WTC11 (cell line): ENCODE measurements around the gene POMT1. TPM values are rescaled to one million over a fixed set of nuclear protein-coding genes. Genes with fewer than 3 reads are reported as not detected.
A peak's percentile ranks its signal among the peaks of the same experiment; 100 is the strongest.
"Not testable (repeated sequence)": the region's sequence is repeated elsewhere in the genome, so short reads cannot be mapped to it uniquely, and the experiment has no call there.

Experiments
- ATAC-seq: fragments of 200-7000 bp; cut with Tn5 transposase; 2 replicates; pipeline ENCODE4 v1.10.0; 2021; ENCODE audit warnings: mild to moderate bottlenecking, moderate library complexity
- CTCF ChIA-PET: fragments of 300-600 bp; sonication (Branson Sonifier 250); formaldehyde crosslinking; loops from one replicate; lab custom pipeline; 2021; ENCODE audit warnings: antibody characterized with exemption; lab: Charles Lee
- POLR2A ChIA-PET: fragments of 350-600 bp; sonication (Branson Sonifier 250); formaldehyde crosslinking; loops from one replicate; lab custom pipeline; 2021; ENCODE audit warnings: antibody characterized with exemption; lab: Charles Lee
- DNase-seq: peaks from one replicate; pipeline ENCODE4 v3.0.0; 2021; ENCODE audit warnings: low spot score
- H3K27ac Mint-ChIP-seq: 2 replicates; pipeline ENCODE4 v1.8.0; 2021; ENCODE audit warnings: mixed read lengths
- H3K27me3 Mint-ChIP-seq: 2 replicates; pipeline ENCODE4 v1.8.0; 2021; ENCODE audit warnings: low read depth, mild to moderate bottlenecking, moderate library complexity, mixed read lengths
- H3K36me3 Mint-ChIP-seq: 2 replicates; pipeline ENCODE4 v1.8.0; 2021; ENCODE audit warnings: mixed read lengths
- H3K4me1 Mint-ChIP-seq: 2 replicates; pipeline ENCODE4 v1.8.0; 2022; ENCODE audit warnings: mixed read lengths
- H3K4me3 Mint-ChIP-seq: 2 replicates; pipeline ENCODE4 v1.8.0; 2021; ENCODE audit warnings: mild to moderate bottlenecking, moderate library complexity, mixed read lengths
- H3K9me3 Mint-ChIP-seq: 2 replicates; pipeline ENCODE4 v1.8.0; 2021; ENCODE audit warnings: mixed read lengths
- AR ChIP-seq: fragments of 250-450 bp; sonication (Bioruptor Pico); IDR thresholded peaks from 2 replicates; pipeline ENCODE4 v1.9.0; 2021; ENCODE audit warnings: mild to moderate bottlenecking
- ARID4B ChIP-seq: sonication (generic); formaldehyde crosslinking; IDR thresholded peaks from 2 replicates; pipeline ENCODE4 v1.8.0; 2023; ENCODE audit warnings: missing genetic modification reagents, mild to moderate bottlenecking, borderline replicate concordance
- CBFB ChIP-seq: sonication (generic); formaldehyde crosslinking; IDR thresholded peaks from 2 replicates; pipeline ENCODE4 v1.8.1; 2022; ENCODE audit warnings: mild to moderate bottlenecking, low read depth, missing genetic modification reagents
- CDX4 ChIP-seq: fragments of 250-450 bp; sonication (Bioruptor Pico); IDR thresholded peaks from 2 replicates; pipeline ENCODE4 v1.9.0; 2021; ENCODE audit warnings: moderate library complexity, mild to moderate bottlenecking, inconsistent platforms, borderline replicate concordance
- CREB1 ChIP-seq: sonication (generic); formaldehyde crosslinking; IDR thresholded peaks from 2 replicates; pipeline ENCODE4 v1.8.0; 2023; ENCODE audit warnings: mild to moderate bottlenecking, missing genetic modification reagents
- ESRRA ChIP-seq: sonication (generic); formaldehyde crosslinking; IDR thresholded peaks from 2 replicates; pipeline ENCODE4 v1.8.1; 2022; ENCODE audit warnings: mild to moderate bottlenecking, missing genetic modification reagents, borderline replicate concordance
- IRF1 ChIP-seq: sonication (generic); formaldehyde crosslinking; IDR thresholded peaks from 2 replicates; pipeline ENCODE4 v1.8.0; 2023; ENCODE audit warnings: missing genetic modification reagents
- NR2C2 ChIP-seq: sonication (generic); formaldehyde crosslinking; IDR thresholded peaks from 2 replicates; pipeline ENCODE4 v1.8.0; 2022; ENCODE audit warnings: mild to moderate bottlenecking, missing genetic modification reagents
- PREB ChIP-seq: sonication (generic); formaldehyde crosslinking; IDR thresholded peaks from 2 replicates; pipeline ENCODE4 v1.8.1; 2022; ENCODE audit warnings: mild to moderate bottlenecking, missing genetic modification reagents, moderate library complexity, borderline replicate concordance
- TEAD4 ChIP-seq: sonication (generic); formaldehyde crosslinking; IDR thresholded peaks from 2 replicates; pipeline ENCODE4 v1.8.0; 2022; ENCODE audit warnings: mild to moderate bottlenecking, missing genetic modification reagents
- ZNF138 ChIP-seq: sonication (generic); formaldehyde crosslinking; conservative IDR thresholded peaks from 2 replicates; pipeline ENCODE4 v1.8.1; 2022; ENCODE audit warnings: mild to moderate bottlenecking, moderate library complexity, missing genetic modification reagents
- ZNF396 ChIP-seq: fragments of 250-450 bp; sonication (Bioruptor Pico); IDR thresholded peaks from 2 replicates; pipeline ENCODE4 v1.8.0; 2021; ENCODE audit warnings: mild to moderate bottlenecking, moderate library complexity, borderline replicate concordance
- ZNF416 ChIP-seq: fragments of 250-450 bp; sonication (Bioruptor Pico); IDR thresholded peaks from 2 replicates; pipeline ENCODE4 v1.9.0; 2021; ENCODE audit warnings: mild to moderate bottlenecking, inconsistent platforms
- ZNF423 ChIP-seq: fragments of 250-450 bp; sonication (Bioruptor Pico); IDR thresholded peaks from 2 replicates; pipeline ENCODE4 v2.1.2; 2022; ENCODE audit warnings: mild to moderate bottlenecking, moderate library complexity
- total RNA-seq: library from RNA; stranded (reverse); gene quantifications from 3 replicates; pipeline ENCODE4 v1.2.3, GENCODE V29; 2021
- TF ChIP-seq, protein P1 (sequence below): sonication (generic); formaldehyde crosslinking; IDR thresholded peaks from 2 replicates; pipeline ENCODE4 v1.8.0; 2022; ENCODE audit warnings: mild to moderate bottlenecking, missing genetic modification reagents
- TF ChIP-seq, protein P2 (sequence below): sonication (generic); formaldehyde crosslinking; IDR thresholded peaks from 2 replicates; pipeline ENCODE4 v1.8.0; 2022; ENCODE audit warnings: mild to moderate bottlenecking, missing genetic modification reagents
- TF ChIP-seq, protein P3 (sequence below): sonication (generic); formaldehyde crosslinking; IDR thresholded peaks from 2 replicates; pipeline ENCODE4 v1.8.1; 2023; ENCODE audit warnings: mild to moderate bottlenecking, missing genetic modification reagents

POMT1 gene
- total RNA-seq, 1 experiment from 2014 or later, result 36.2 TPM

DNA sequence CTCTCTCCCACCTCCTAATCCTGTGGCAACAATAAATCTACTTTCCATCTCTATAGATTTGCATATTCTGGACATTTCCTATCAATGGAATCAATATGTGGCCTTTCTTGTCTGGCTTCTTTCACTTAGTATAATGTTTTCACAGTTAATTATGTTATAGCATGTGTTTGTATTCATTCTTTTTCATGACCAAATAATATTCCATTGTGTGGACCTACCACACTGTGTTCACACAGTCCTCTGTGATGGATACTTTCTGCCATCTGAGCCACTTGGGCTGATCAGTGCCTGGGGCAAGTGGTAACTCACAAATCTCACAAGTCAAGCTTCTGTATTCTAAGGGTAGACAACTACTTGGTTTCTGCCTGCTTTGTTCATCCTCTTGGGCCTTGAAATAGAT is 48.7 kb upstream of the POMT1 start:
- peaks cover 83% of the 10 kb centered on the region for H3K36me3 Mint-ChIP-seq
- DNase-seq (no peak), ATAC-seq (no peak)
- H3K27me3 Mint-ChIP-seq, result no peaks in the 10 kb centered on the region
- H3K9me3 Mint-ChIP-seq, result no peaks in the 10 kb centered on the region
- H3K4me1 Mint-ChIP-seq, result no peaks in the 10 kb centered on the region
- H3K27ac Mint-ChIP-seq, result peak overlapping the region; percentile 24; the same call in 1 of the 2 replicates
- no peak overlapping the region for H3K4me3 Mint-ChIP-seq
- POLR2A ChIA-PET, result no interaction called here
- TF ChIP-seq ZNF416 (CRISPR knock-in tag) (no peak), ESRRA (CRISPR knock-in tag) (no peak), NR2C2 (CRISPR knock-in tag) (no peak), IRF1 (CRISPR knock-in tag) (no peak), CDX4 (CRISPR knock-in tag) (no peak), CREB1 (CRISPR knock-in tag) (no peak), ZNF396 (CRISPR knock-in tag) (no peak), ZNF423 (CRISPR knock-in tag) (no peak), CBFB (no peak)
- TF ChIP-seq, protein P1, sequence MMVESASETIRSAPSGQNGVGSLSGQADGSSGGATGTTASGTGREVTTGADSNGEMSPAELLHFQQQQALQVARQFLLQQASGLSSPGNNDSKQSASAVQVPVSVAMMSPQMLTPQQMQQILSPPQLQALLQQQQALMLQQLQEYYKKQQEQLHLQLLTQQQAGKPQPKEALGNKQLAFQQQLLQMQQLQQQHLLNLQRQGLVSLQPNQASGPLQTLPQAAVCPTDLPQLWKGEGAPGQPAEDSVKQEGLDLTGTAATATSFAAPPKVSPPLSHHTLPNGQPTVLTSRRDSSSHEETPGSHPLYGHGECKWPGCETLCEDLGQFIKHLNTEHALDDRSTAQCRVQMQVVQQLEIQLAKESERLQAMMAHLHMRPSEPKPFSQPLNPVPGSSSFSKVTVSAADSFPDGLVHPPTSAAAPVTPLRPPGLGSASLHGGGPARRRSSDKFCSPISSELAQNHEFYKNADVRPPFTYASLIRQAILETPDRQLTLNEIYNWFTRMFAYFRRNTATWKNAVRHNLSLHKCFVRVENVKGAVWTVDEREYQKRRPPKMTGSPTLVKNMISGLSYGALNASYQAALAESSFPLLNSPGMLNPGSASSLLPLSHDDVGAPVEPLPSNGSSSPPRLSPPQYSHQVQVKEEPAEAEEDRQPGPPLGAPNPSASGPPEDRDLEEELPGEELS (CRISPR knock-in tag), result no peak
- TF ChIP-seq, protein P2, sequence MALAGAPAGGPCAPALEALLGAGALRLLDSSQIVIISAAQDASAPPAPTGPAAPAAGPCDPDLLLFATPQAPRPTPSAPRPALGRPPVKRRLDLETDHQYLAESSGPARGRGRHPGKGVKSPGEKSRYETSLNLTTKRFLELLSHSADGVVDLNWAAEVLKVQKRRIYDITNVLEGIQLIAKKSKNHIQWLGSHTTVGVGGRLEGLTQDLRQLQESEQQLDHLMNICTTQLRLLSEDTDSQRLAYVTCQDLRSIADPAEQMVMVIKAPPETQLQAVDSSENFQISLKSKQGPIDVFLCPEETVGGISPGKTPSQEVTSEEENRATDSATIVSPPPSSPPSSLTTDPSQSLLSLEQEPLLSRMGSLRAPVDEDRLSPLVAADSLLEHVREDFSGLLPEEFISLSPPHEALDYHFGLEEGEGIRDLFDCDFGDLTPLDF (CRISPR knock-in tag), result no peak
- TF ChIP-seq, all 79 proteins: peak for 0
- CTCF ChIA-PET, result interaction anchor here (0.6 to 1.3 kb wide), 2 partner anchors 104 to 118 kb away, joined by 3 read pairs; no protein-coding TSS in a partner anchor

- H3K4me3 Mint-ChIP-seq, H3K4me1 Mint-ChIP-seq, H3K27me3 Mint-ChIP-seq, H3K27ac Mint-ChIP-seq, DNase-seq, POLR2A ChIA-PET, H3K9me3 Mint-ChIP-seq, ATAC-seq: not testable (repeated sequence)
- CTCF ChIA-PET, result interaction anchor here (0.7 kb wide), 1 partner anchor 215 kb away, joined by 4 read pairs; no protein-coding TSS in a partner anchor
- H3K36me3 Mint-ChIP-seq, result peaks cover 83% of the 10 kb centered on the region
These were observed 47.1 kb upstream of the POMT1 start for GRCh38 chr9:131455655-131456054.

DNA sequence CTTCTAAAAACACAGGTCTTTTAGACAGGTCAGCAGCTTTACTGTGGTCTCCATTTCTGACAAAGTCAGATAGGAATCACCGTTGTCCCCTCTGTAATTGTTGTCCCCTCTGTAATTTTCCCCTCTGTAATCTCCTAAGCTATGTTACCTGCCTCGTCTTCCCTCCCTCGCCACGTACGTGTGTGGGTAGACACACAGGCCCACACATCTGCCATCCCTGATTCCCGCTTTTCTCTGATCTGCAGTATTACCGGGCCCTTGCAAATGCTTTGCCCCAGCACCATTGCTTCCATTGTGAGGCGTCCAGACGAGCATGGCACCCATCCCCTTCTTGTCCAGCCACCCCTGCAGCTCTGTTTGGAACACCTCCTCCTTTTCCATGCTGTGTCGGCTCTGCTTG is 45.0 kb upstream of the POMT1 start:
- ChIA-PET POLR2A (interaction anchor here (1.2 kb wide), 2 partner anchors 41 to 85 kb away, joined by 3 to 4 read pairs; no protein-coding TSS in a partner anchor), CTCF (interaction anchor here (0.6 kb wide), 1 partner anchor 75 kb away, joined by 3 read pairs; no protein-coding TSS in a partner anchor)
- no peak overlapping the region for H3K4me3 Mint-ChIP-seq
- no peaks in the 10 kb centered on the region for H3K9me3 Mint-ChIP-seq
- DNase-seq, result no peak
- ATAC-seq, result no peak
- H3K36me3 Mint-ChIP-seq, result peaks cover 80% of the 10 kb centered on the region
- H3K4me1 Mint-ChIP-seq, result no peaks in the 10 kb centered on the region
- no peaks in the 10 kb centered on the region for H3K27me3 Mint-ChIP-seq
- H3K27ac Mint-ChIP-seq, result peak overlapping the region; percentile 73
- TF ChIP-seq AR (CRISPR knock-in tag) (no peak), ARID4B (no peak), TEAD4 (CRISPR knock-in tag) (no peak), ZNF138 (no peak), PREB (CRISPR knock-in tag) (no peak)
- TF ChIP-seq, protein P3, sequence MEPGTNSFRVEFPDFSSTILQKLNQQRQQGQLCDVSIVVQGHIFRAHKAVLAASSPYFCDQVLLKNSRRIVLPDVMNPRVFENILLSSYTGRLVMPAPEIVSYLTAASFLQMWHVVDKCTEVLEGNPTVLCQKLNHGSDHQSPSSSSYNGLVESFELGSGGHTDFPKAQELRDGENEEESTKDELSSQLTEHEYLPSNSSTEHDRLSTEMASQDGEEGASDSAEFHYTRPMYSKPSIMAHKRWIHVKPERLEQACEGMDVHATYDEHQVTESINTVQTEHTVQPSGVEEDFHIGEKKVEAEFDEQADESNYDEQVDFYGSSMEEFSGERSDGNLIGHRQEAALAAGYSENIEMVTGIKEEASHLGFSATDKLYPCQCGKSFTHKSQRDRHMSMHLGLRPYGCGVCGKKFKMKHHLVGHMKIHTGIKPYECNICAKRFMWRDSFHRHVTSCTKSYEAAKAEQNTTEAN (CRISPR knock-in tag), result no peak
